Upper lobe of left lung (tissue), 4 donors: ENCODE data around the gene SIL1.

Experiments
- POLR2AphosphoS5 ChIP-seq, 2 donors: sonication (generic); formaldehyde crosslinking; IDR thresholded peaks; one replicate each; pipeline ENCODE4 v1.5.1; 2017; ENCODE audit warnings: antibody characterized with exemption in 2 of 2
- TF ChIP-seq, protein P1 (sequence below), 6 experiments: fragments of 450-650 bp in 4 of 6; fragments of 200-600 bp in 2 of 6; sonication (generic) in 2 of 6; IDR thresholded peaks; one replicate each; pipeline ENCODE4 v1.5.1; 2016 to 2019; ENCODE audit warnings: antibody characterized with exemption in 6 of 6

DNA sequence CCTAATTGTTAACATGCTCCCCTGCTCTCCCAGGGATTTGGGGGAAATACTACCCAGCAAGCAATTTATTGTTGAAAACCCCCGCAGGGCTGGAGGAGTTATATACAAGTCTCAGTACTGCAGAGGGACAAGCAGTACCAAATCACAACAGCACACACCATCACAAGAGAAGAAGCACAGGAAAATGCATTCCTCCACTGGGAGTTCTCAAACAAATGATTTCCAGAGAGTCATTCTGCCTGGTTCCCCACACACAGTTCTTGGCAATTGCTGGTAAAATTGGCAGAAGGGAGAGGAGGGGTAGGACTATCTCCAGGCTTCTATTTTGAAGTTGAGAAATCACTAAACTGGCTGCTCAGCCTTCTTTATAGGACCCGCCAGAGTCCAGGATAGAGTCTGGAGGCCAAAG, 16.8 kb downstream of the SIL1 start:
- no peak for TF ChIP-seq POLR2AphosphoS5 (IDR thresholded peaks at IDR 0.05)
- TF ChIP-seq, protein P1, sequence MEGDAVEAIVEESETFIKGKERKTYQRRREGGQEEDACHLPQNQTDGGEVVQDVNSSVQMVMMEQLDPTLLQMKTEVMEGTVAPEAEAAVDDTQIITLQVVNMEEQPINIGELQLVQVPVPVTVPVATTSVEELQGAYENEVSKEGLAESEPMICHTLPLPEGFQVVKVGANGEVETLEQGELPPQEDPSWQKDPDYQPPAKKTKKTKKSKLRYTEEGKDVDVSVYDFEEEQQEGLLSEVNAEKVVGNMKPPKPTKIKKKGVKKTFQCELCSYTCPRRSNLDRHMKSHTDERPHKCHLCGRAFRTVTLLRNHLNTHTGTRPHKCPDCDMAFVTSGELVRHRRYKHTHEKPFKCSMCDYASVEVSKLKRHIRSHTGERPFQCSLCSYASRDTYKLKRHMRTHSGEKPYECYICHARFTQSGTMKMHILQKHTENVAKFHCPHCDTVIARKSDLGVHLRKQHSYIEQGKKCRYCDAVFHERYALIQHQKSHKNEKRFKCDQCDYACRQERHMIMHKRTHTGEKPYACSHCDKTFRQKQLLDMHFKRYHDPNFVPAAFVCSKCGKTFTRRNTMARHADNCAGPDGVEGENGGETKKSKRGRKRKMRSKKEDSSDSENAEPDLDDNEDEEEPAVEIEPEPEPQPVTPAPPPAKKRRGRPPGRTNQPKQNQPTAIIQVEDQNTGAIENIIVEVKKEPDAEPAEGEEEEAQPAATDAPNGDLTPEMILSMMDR (IDR thresholded peaks at IDR 0.05), result no peak
